IMR-90 (cell line): ENCODE measurements around the gene MRPL20. TPM values are rescaled to one million over a fixed set of nuclear protein-coding genes. Genes with fewer than 3 reads are reported as not detected.

Experiments used
- ATAC-seq: fragments of 200-7000 bp; cut with Tn5 transposase; 2 replicates; pipeline ENCODE4 v1.9.1; 2020; ENCODE audit warnings: low read depth, mild to moderate bottlenecking, moderate library complexity
- BruUV-seq: library from RNA; stranded (reverse); fragments of 400-500 nt; replicated peaks from 2 replicates; lab custom pipeline; 2021; lab: Mats Ljungman, UMichigan
- CTCF ChIA-PET: fragments of 300-600 bp; formaldehyde crosslinking; extraction: SDS; loops from one replicate; lab custom pipeline; 2021; ENCODE audit warnings: antibody characterized with exemption; lab: Yijun Ruan, JAX
- POLR2A ChIA-PET: fragments of 300-600 bp; sonication (Branson Sonifier 250); formaldehyde crosslinking; loops from one replicate; lab custom pipeline; 2022; ENCODE audit warnings: antibody characterized with exemption; ENCODE audit not compliant: unreplicated experiment; lab: Charles Lee
- DNase-seq: peaks from one replicate; pipeline ENCODE4 v3.0.0; 2013
- H2AFZ ChIP-seq: replicated peaks from 2 replicates; pipeline ENCODE3; 2013; ENCODE audit warnings: low read length, mild to moderate bottlenecking; ENCODE audit not compliant: poor library complexity
- H2AK5ac ChIP-seq: 2 replicates; pipeline ENCODE4 v1.6.1; 2013; ENCODE audit warnings: low read depth, low read length, inconsistent platforms
- H2AK9ac ChIP-seq: replicated peaks from 2 replicates; pipeline ENCODE3; 2013; ENCODE audit warnings: mild to moderate bottlenecking, low read depth, low read length, moderate library complexity; ENCODE audit not compliant: poor library complexity
- H2BK120ac ChIP-seq: 2 replicates; pipeline ENCODE4 v1.6.1; 2013; ENCODE audit warnings: low read depth, low read length, inconsistent platforms
- H2BK15ac ChIP-seq: 3 replicates; pipeline ENCODE4 v1.6.1; 2013; ENCODE audit warnings: low read depth, low read length, inconsistent platforms
- H2BK20ac ChIP-seq: 2 replicates; pipeline ENCODE4 v1.6.1; 2013; ENCODE audit warnings: low read depth, mild to moderate bottlenecking, inconsistent platforms, low read length, moderate library complexity
- H2BK5ac ChIP-seq: 2 replicates; pipeline ENCODE4 v1.6.1; 2013; ENCODE audit warnings: mild to moderate bottlenecking, low read depth, low read length, inconsistent platforms; ENCODE audit not compliant: poor library complexity, severe bottlenecking
- H3K14ac ChIP-seq: replicated peaks from 2 replicates; pipeline ENCODE4 v1.6.1; 2013; ENCODE audit warnings: low read depth, low read length, inconsistent platforms
- H3K18ac ChIP-seq: 2 replicates; pipeline ENCODE4 v1.6.1; 2013; ENCODE audit warnings: low read depth, low read length, control low read depth
- H3K23ac ChIP-seq: 2 replicates; pipeline ENCODE4 v1.6.1; 2013; ENCODE audit warnings: low read depth, low read length, inconsistent platforms
- H3K27ac ChIP-seq: 2 replicates; pipeline ENCODE4 v1.5.1; 2013; ENCODE audit warnings: mild to moderate bottlenecking, control low read depth, low read length; ENCODE audit not compliant: insufficient read depth
- H3K27me3 ChIP-seq: 2 replicates; pipeline ENCODE4 v1.6.1; 2013; ENCODE audit warnings: low read length; ENCODE audit not compliant: control insufficient read depth, insufficient read depth
- H3K36me3 ChIP-seq: 2 replicates; pipeline ENCODE4 v1.6.1; 2013; ENCODE audit warnings: low read length, mixed read lengths; ENCODE audit not compliant: control insufficient read depth, insufficient read depth
- H3K4ac ChIP-seq: 2 replicates; pipeline ENCODE4 v1.6.1; 2013; ENCODE audit warnings: low read depth, low read length, inconsistent platforms
- H3K4me1 ChIP-seq: 2 replicates; pipeline ENCODE4 v1.6.1; 2013; ENCODE audit warnings: low read length, mixed read lengths; ENCODE audit not compliant: control insufficient read depth, insufficient read depth
- H3K4me2 ChIP-seq: 2 replicates; pipeline ENCODE4 v1.6.1; 2013; ENCODE audit warnings: low read depth, mild to moderate bottlenecking, control low read depth, low read length, moderate library complexity
- H3K4me3 ChIP-seq: 2 replicates; pipeline ENCODE4 v1.5.1; 2013; ENCODE audit warnings: low read depth, mild to moderate bottlenecking, control low read depth, low read length, moderate library complexity; ENCODE audit not compliant: insufficient read depth
- H3K56ac ChIP-seq: 2 replicates; pipeline ENCODE4 v1.6.1; 2013; ENCODE audit warnings: low read length, inconsistent platforms; ENCODE audit not compliant: insufficient read depth; ENCODE audit errors: extremely low read depth
- H3K79me1 ChIP-seq, 2 experiments: 2 replicates each; pipeline ENCODE4 v1.6.1; 2013; ENCODE audit warnings: low read length in 2 of 2, inconsistent platforms in 1 of 2, low read depth in 1 of 2
- H3K9ac ChIP-seq: 2 replicates; pipeline ENCODE4 v1.6.1; 2013; ENCODE audit warnings: low read depth, low read length, control low read depth
- H3K9me1 ChIP-seq: 2 replicates; pipeline ENCODE4 v1.6.1; 2013; ENCODE audit warnings: low read length, inconsistent platforms; ENCODE audit not compliant: insufficient read depth
- H3K9me3 ChIP-seq: 2 replicates; pipeline ENCODE4 v1.6.1; 2013; ENCODE audit warnings: low read length; ENCODE audit not compliant: control insufficient read depth, insufficient read depth
- H4K20me1 ChIP-seq: 2 replicates; pipeline ENCODE4 v1.6.1; 2013; ENCODE audit warnings: low read length, inconsistent platforms; ENCODE audit not compliant: insufficient read depth
- H4K5ac ChIP-seq: 2 replicates; pipeline ENCODE4 v1.6.1; 2013; ENCODE audit warnings: mild to moderate bottlenecking, low read depth, low read length, control low read depth
- H4K8ac ChIP-seq, 2 experiments: 2 replicates each; pipeline ENCODE4 v1.6.1; 2013; ENCODE audit warnings: low read depth in 2 of 2, low read length in 2 of 2, control low read depth in 1 of 2, inconsistent platforms in 1 of 2
- H4K91ac ChIP-seq: 2 replicates; pipeline ENCODE4 v1.6.1; 2013; ENCODE audit warnings: low read depth, low read length, inconsistent platforms; ENCODE audit not compliant: insufficient read depth
- BHLHE40 ChIP-seq: fragments of 150-350 bp; IDR thresholded peaks from 2 replicates; pipeline ENCODE4 v1.6.1; 2016; ENCODE audit warnings: mild to moderate bottlenecking, low read depth, low read length
- CTCF ChIP-seq: conservative IDR thresholded peaks from 2 replicates; pipeline ENCODE4 v1.5.1; 2012; ENCODE audit warnings: mild to moderate bottlenecking, low read depth, low read length, improper control_type of control experiment
- ELK1 ChIP-seq: fragments of 150-350 bp; IDR thresholded peaks from 2 replicates; pipeline ENCODE4 v1.6.1; 2016; ENCODE audit warnings: low read depth, mild to moderate bottlenecking, low read length, moderate library complexity, borderline replicate concordance
- MAZ ChIP-seq: IDR thresholded peaks from 2 replicates; pipeline ENCODE4 v1.6.1; 2012; ENCODE audit warnings: low read depth, mild to moderate bottlenecking, low read length, improper control_type of control experiment, moderate library complexity, borderline replicate concordance
- POLR2A ChIP-seq: IDR thresholded peaks from 2 replicates; pipeline ENCODE4 v1.6.1; 2012; ENCODE audit warnings: mild to moderate bottlenecking, low read depth, low read length
- RCOR1 ChIP-seq: IDR thresholded peaks from 2 replicates; pipeline ENCODE4 v1.6.1; 2012; ENCODE audit warnings: mild to moderate bottlenecking, low read length, improper control_type of control experiment; ENCODE audit not compliant: insufficient replicate concordance
- RFX5 ChIP-seq: IDR thresholded peaks from 2 replicates; pipeline ENCODE4 v1.8.0; 2012; ENCODE audit warnings: low read depth, mild to moderate bottlenecking, low read length, moderate library complexity
- SMC3 ChIP-seq: fragments of 150-350 bp; IDR thresholded peaks from 2 replicates; pipeline ENCODE4 v1.6.1; 2016; ENCODE audit warnings: low read depth, mild to moderate bottlenecking, antibody characterized with exemption, low read length, moderate library complexity
- USF2 ChIP-seq: fragments of 150-350 bp; IDR thresholded peaks from 2 replicates; pipeline ENCODE4 v1.6.1; 2017; ENCODE audit warnings: mild to moderate bottlenecking, antibody characterized with exemption, low read length, low read depth
- WGBS, 2 experiments: methylation state at CpG; one replicate each; pipeline versions ENCODE4 v1.1.5 to v1.1.7; 2013; ENCODE audit warnings: missing lambda C conversion rate in 2 of 2; ENCODE audit not compliant: insufficient read length in 1 of 2; ENCODE audit errors: extremely low coverage in 2 of 2; 5-methylcytosine and 5-hydroxymethylcytosine counted together
- dilution Hi-C: fragments of 300-500 bp; cut with HindIII; formaldehyde crosslinking; loops from one replicate; pipeline ENCODE4 v1.14.3; 2018; ENCODE audit warnings: low sequenced_read_pairs; ENCODE audit not compliant: unreplicated experiment
- in situ Hi-C: fragments of 300-500 bp; cut with MboI; formaldehyde crosslinking; loops from 3 replicates; pipeline ENCODE4 v1.14.3; 2019; ENCODE audit warnings: low sequenced_read_pairs, inconsistent platforms, mixed read lengths
- intact Hi-C: fragments of 100-400 bp; cut with micrococcal nuclease; formaldehyde crosslinking; loops from 2 replicates; pipeline ENCODE4 v1.10.0; 2022
- polyA plus RNA-seq, 3 experiments: library from polyadenylated mRNA; depleted of rRNA; stranded (reverse); fragments of >200 nt; gene quantifications; 2 replicates each; pipeline ENCODE4 v1.2.3, GENCODE V29; 2012; ENCODE audit warnings: low replicate concordance in 1 of 3
- total RNA-seq: library from RNA; depleted of rRNA; stranded (reverse); fragments of >200 nt; gene quantifications from 2 replicates; pipeline ENCODE4 v1.2.3, GENCODE V29; 2012

Gene MRPL20
- total and polyA plus RNA-seq, 2 of the 4 experiments (the other 2 are of a cell fraction) = 141 to 157 TPM

GRCh38 chr1:1430114-1430982, 23.3 kb upstream of the MRPL20 start:
- Histone ChIP-seq H2BK120ac (peak overlapping the region; percentile 38), H3K23ac (no peak overlapping the region), H3K4ac (peak overlapping the region; percentile 42), H3K27me3 (no peaks in the 10 kb centered on the region), H2BK15ac (no peak overlapping the region), H2AK5ac (no peak overlapping the region; the same call in 1 of the 2 replicates), H3K4me3 (no peak overlapping the region), H2AFZ (peak overlapping the region; percentile 67), H2BK5ac (no peak overlapping the region), H4K8ac (peak overlapping the region; percentile 73 to 86; a peak in 3 of 4 replicates), H2BK20ac (no peak overlapping the region), H3K9me1 (0 out of 2 replicates have a peak, but pooled peaks cover 5% of the 10 kb centered on the region), H3K4me1 (peaks cover 23% of the 10 kb centered on the region), H3K4me2 (peak overlapping the region; percentile 1; the same call in 1 of the 2 replicates), H4K91ac (peak overlapping the region; percentile 66; the same call in 1 of the 2 replicates), H3K79me1 (no peaks in the 10 kb centered on the region), H4K5ac (peak overlapping the region; percentile 65), H3K9me3 (no peaks in the 10 kb centered on the region), H3K18ac (peak overlapping the region; percentile 19; the same call in 1 of the 2 replicates), H3K9ac (no peak overlapping the region), H2AK9ac (peak overlapping the region; percentile 22), H3K14ac (no peak overlapping the region; the same call in none of the 2 replicates), H3K56ac (no peak overlapping the region), H3K27ac (peak overlapping the region; percentile 9; the same call in 1 of the 2 replicates), H3K36me3 (no peaks in the 10 kb centered on the region), H4K20me1 (no peaks in the 10 kb centered on the region)
- in situ Hi-C loops (no loop called here), dilution Hi-C loops (no loop called here), intact Hi-C loops (no loop called here)
- BruUV-seq = no TSS peak
- no peak for TF ChIP-seq POLR2A
- no peak for TF ChIP-seq RFX5
- TF ChIP-seq BHLHE40 = no peak
- no peak for TF ChIP-seq MAZ
- no peak for TF ChIP-seq RCOR1
- no peak for TF ChIP-seq SMC3
- no peak for TF ChIP-seq USF2
- TF ChIP-seq ELK1 = no peak
- peak; percentile 19; the same call in 1 of the 2 replicates for TF ChIP-seq CTCF
- 29% methylated on average over 13 of the region's 35 CpGs; no CpG with 5 or more reads in 1 of the 2 experiments for WGBS, 2 experiments
- DNase-seq (peak; percentile 50), ATAC-seq (peak; percentile 66)
- CTCF ChIA-PET = interaction anchor here (1.0 kb wide), 1 partner anchor 55 kb away, joined by 3 read pairs; the partner anchor contains the start of gene AURKAIP1
- POLR2A ChIA-PET = no interaction called here
